ENCODE measurements around the gene GSTA1. TPM values are rescaled to one million over a fixed set of nuclear protein-coding genes. Genes with fewer than 3 reads are reported as not detected.

GSTA1 gene
- total RNA-seq, 2 donors from 2014 or later = 24.0 to 329 TPM

Other genes starting within 250 kb of the GSTA1 start
- 10 to 100 TPM in 1 of 2 donors, 1 to 10 TPM in 1; 7.2 to 22.4 TPM for gene TRAM2, start 226.8 kb downstream of the GSTA1 start, total RNA-seq
- 10 to 100 TPM; 55.6 to 56.4 TPM for gene TMEM14A, start 132.7 kb downstream of the GSTA1 start, total RNA-seq
- 10 to 100 TPM in 1 of 2 donors, not detected in 1; 72.0 TPM for gene GSTA2, start 40.3 kb downstream of the GSTA1 start, total RNA-seq
- gene GSTA5, start 37.0 kb upstream of the GSTA1 start, total RNA-seq = not detected
- gene GSTA3, start 105.9 kb upstream of the GSTA1 start, total RNA-seq = 10 to 100 TPM in 1 of 2 donors, not detected in 1; 20.2 TPM
- gene GSTA4, start 191.5 kb upstream of the GSTA1 start, total RNA-seq = 10 to 100 TPM; 62.2 to 96.7 TPM

All from prostate gland (tissue), 2 donors.